GM12891 (cell line): ENCODE results near the gene VCX2.

Source experiments
- POLR2A ChIP-seq: IDR thresholded peaks from 2 replicates; pipeline ENCODE4 v1.6.1; 2011; ENCODE audit warnings: low read depth, low read length, control low read depth
- POLR2AphosphoS5 ChIP-seq: IDR thresholded peaks from 2 replicates; pipeline ENCODE4 v1.6.1; 2011; ENCODE audit warnings: low read depth, low read length, control low read depth
- TAF1 ChIP-seq: IDR thresholded peaks from 2 replicates; pipeline ENCODE4 v1.6.1; 2011; ENCODE audit warnings: low read depth, low read length, control low read depth

DNA sequence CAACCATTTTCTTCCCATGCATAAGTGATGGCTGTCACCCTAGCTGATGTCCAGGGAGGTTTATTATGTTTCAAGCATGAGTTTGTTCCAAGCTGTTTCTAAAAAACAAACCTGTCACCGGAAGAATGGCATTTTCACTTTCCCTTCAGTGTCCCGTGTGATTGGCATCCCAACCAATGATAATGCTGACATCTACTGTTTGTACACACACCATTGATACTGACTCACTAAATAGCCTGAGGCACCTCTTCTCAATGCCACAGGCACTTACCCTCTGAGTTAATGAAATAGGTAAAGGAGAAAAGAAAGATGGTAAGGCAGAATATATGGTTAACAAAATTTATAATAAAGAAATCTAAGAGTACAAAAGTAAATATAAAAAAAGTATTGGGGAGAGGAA, 23.1 kb upstream of the VCX2 start:
- TF ChIP-seq POLR2A, result no peak
- TF ChIP-seq POLR2AphosphoS5, result no peak
- TF ChIP-seq TAF1, result no peak
